ENCODE results near the gene MYPOP.

DNA sequence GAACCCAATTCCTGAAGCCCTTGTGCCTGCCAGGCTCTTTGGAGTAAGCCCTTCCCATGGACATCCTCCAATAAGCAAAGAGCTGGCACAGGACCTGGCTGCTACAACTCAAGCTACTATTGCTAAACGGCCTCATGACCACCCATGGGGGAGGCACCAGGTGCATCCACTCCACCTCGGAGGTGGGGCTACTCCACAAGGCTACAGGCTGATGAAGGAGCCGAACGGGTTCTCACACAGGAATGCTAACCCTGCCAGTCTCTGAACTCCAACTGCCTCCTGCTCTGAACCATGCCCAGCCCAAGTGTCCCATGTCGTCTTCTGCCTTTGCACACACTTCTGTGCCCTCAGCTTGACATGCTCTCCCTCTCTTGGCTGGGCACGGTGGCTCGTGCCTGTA is 49.4 kb downstream of the MYPOP start:
- TF ChIP-seq, protein P1, sequence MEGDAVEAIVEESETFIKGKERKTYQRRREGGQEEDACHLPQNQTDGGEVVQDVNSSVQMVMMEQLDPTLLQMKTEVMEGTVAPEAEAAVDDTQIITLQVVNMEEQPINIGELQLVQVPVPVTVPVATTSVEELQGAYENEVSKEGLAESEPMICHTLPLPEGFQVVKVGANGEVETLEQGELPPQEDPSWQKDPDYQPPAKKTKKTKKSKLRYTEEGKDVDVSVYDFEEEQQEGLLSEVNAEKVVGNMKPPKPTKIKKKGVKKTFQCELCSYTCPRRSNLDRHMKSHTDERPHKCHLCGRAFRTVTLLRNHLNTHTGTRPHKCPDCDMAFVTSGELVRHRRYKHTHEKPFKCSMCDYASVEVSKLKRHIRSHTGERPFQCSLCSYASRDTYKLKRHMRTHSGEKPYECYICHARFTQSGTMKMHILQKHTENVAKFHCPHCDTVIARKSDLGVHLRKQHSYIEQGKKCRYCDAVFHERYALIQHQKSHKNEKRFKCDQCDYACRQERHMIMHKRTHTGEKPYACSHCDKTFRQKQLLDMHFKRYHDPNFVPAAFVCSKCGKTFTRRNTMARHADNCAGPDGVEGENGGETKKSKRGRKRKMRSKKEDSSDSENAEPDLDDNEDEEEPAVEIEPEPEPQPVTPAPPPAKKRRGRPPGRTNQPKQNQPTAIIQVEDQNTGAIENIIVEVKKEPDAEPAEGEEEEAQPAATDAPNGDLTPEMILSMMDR (IDR thresholded peaks at IDR 0.05): no peak
- TF ChIP-seq TCF7L2 (IDR thresholded peaks at IDR 0.05; ENCODE audit: low read depth, low read length): no peak
- TF ChIP-seq, protein P2, sequence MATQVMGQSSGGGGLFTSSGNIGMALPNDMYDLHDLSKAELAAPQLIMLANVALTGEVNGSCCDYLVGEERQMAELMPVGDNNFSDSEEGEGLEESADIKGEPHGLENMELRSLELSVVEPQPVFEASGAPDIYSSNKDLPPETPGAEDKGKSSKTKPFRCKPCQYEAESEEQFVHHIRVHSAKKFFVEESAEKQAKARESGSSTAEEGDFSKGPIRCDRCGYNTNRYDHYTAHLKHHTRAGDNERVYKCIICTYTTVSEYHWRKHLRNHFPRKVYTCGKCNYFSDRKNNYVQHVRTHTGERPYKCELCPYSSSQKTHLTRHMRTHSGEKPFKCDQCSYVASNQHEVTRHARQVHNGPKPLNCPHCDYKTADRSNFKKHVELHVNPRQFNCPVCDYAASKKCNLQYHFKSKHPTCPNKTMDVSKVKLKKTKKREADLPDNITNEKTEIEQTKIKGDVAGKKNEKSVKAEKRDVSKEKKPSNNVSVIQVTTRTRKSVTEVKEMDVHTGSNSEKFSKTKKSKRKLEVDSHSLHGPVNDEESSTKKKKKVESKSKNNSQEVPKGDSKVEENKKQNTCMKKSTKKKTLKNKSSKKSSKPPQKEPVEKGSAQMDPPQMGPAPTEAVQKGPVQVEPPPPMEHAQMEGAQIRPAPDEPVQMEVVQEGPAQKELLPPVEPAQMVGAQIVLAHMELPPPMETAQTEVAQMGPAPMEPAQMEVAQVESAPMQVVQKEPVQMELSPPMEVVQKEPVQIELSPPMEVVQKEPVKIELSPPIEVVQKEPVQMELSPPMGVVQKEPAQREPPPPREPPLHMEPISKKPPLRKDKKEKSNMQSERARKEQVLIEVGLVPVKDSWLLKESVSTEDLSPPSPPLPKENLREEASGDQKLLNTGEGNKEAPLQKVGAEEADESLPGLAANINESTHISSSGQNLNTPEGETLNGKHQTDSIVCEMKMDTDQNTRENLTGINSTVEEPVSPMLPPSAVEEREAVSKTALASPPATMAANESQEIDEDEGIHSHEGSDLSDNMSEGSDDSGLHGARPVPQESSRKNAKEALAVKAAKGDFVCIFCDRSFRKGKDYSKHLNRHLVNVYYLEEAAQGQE (IDR thresholded peaks at IDR 0.05; ENCODE audit: insufficient read depth in 1 of 2, low read depth in 2 of 2, low read length in 1 of 2): no peak
- TF ChIP-seq POLR2AphosphoS5 (IDR thresholded peaks at IDR 0.05; ENCODE audit: low read depth, low read length): no peak

Measured in Panc1 (cell line).